CD4-positive, alpha-beta T cell treated with Interleukin-1 beta for 1 hour (primary cell): ENCODE data around the gene PTGIR.

Experiments
- DNase-seq, 2 donors: peaks; one replicate each; pipeline ENCODE4 v3.0.0-alpha.2; 2020 to 2022

The PTGIR gene

GRCh38 chr19:46600384-46601317 is 24.2 kb downstream of the PTGIR start:
- DNase-seq: peak; percentile 95 to 98

GRCh38 chr19:46599716-46600373 is 25.0 kb downstream of the PTGIR start:
- DNase-seq: no peak

GRCh38 chr19:46598372-46598917 is 26.4 kb downstream of the PTGIR start:
- DNase-seq: no peak

- no peak for DNase-seq
These were observed 28.9 kb downstream of the PTGIR start for GRCh38 chr19:46596008-46596407.

GRCh38 chr19:46591870-46592269 is 33.0 kb downstream of the PTGIR start:
- DNase-seq: no peak

- no peak for DNase-seq
These were observed 33.6 kb downstream of the PTGIR start for GRCh38 chr19:46591254-46591653.

GRCh38 chr19:46587861-46588260 is 37.0 kb downstream of the PTGIR start:
- no peak for DNase-seq

GRCh38 chr19:46586294-46586693 is 38.6 kb downstream of the PTGIR start:
- no peak for DNase-seq

- DNase-seq: no peak
These were observed 39.4 kb downstream of the PTGIR start for GRCh38 chr19:46585539-46585938.

- DNase-seq: no peak
These were observed 44.6 kb downstream of the PTGIR start for GRCh38 chr19:46580247-46580646.

- DNase-seq: peak in 1 of 2 donors; percentile 18
These were observed 45.5 kb downstream of the PTGIR start for GRCh38 chr19:46579361-46579879.

- no peak for DNase-seq
These were observed 46.4 kb downstream of the PTGIR start for GRCh38 chr19:46578450-46578849.

GRCh38 chr19:46574533-46574932 is 50.4 kb downstream of the PTGIR start:
- peak; percentile 26 to 45 for DNase-seq

GRCh38 chr19:46573679-46574498 is 51.0 kb downstream of the PTGIR start:
- no peak for DNase-seq

- peak in 1 of 2 donors; percentile 15 for DNase-seq
These were observed 53.4 kb downstream of the PTGIR start for GRCh38 chr19:46571495-46571894.
